GM12873 (cell line): ENCODE results near the gene SMARCA1.

ENCODE experiments used
- TF ChIP-seq, protein P1 (sequence below): IDR thresholded peaks from 2 replicates; pipeline ENCODE4 v1.5.1; 2012; ENCODE audit warnings: low read depth, mild to moderate bottlenecking, moderate library complexity, low read length, control low read depth; ENCODE audit not compliant: insufficient read depth; ENCODE audit errors: missing control alignments

SMARCA1 gene

DNA sequence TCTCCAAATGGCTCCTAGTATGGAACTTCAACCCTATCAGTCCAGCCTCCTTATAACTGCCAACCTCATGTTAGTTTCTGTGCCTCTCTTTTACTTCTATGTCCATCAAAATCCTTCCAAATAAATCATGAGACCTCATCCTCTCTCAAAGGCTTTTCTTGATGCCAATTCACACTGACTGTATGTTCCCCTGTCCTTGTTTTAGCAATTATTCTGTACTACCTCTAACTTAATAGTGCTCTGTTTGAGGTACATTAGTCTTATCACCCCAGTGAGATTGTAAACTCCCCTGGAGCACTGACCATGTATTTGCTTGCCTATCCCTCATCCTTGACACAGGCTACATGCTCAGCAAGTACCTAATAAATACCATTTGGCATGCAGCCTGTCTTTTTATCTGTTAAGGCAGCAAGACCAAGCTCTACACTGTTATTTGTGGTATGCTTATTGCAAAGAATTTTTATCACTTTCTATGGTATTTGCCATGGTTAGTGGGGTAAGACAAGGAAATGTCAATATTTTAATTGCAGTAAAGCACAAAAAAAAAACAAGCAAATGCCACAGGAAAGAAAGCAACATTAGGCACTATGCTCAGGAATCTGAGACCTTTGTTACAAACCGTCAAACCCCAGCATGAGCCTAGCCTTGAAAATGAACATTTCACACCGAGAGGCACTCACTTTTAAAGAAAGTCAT is 119.2 kb downstream of the SMARCA1 start:
- TF ChIP-seq, protein P1, sequence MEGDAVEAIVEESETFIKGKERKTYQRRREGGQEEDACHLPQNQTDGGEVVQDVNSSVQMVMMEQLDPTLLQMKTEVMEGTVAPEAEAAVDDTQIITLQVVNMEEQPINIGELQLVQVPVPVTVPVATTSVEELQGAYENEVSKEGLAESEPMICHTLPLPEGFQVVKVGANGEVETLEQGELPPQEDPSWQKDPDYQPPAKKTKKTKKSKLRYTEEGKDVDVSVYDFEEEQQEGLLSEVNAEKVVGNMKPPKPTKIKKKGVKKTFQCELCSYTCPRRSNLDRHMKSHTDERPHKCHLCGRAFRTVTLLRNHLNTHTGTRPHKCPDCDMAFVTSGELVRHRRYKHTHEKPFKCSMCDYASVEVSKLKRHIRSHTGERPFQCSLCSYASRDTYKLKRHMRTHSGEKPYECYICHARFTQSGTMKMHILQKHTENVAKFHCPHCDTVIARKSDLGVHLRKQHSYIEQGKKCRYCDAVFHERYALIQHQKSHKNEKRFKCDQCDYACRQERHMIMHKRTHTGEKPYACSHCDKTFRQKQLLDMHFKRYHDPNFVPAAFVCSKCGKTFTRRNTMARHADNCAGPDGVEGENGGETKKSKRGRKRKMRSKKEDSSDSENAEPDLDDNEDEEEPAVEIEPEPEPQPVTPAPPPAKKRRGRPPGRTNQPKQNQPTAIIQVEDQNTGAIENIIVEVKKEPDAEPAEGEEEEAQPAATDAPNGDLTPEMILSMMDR, result no peak
